GM12892 (cell line): ENCODE results near the gene UGDH.

Experiments used
- POLR2A ChIP-seq: IDR thresholded peaks from 2 replicates; pipeline ENCODE4 v1.6.1; 2011; ENCODE audit warnings: low read depth, low read length, control low read depth
- POLR2AphosphoS5 ChIP-seq: IDR thresholded peaks from 2 replicates; pipeline ENCODE4 v1.6.1; 2011; ENCODE audit warnings: low read depth, low read length, control low read depth

DNA sequence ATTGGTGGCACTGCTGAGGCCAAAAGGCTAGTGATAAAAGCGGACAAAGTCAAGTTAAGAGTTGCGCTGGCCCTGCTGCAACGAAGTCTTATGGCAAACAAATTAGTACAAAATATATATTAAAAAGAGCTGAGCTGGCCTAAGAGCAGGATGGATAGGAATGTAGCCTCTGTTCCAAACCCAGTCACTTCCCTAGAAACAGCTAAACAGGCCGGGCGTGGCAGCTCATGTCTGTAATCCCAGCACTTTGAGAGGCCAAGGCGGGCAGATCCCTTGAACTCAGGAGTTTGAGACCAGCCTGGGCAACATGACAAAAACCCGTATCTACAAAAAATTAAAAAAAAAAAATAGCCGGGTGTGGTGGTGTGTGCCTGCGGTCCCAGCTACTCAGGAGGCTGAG is 32.4 kb upstream of the UGDH start:
- TF ChIP-seq POLR2AphosphoS5 (no peak), POLR2A (no peak)
